K562 (cell line): ENCODE measurements around the gene TBX10. TPM values are rescaled to one million over a fixed set of nuclear protein-coding genes. Genes with fewer than 3 reads are reported as not detected.

Experiments
- ATAC-seq: fragments of 200-7000 bp; cut with Tn5 transposase; 3 replicates; pipeline ENCODE4 v1.9.1; 2020; ENCODE audit warnings: moderate library complexity
- BruUV-seq: library from RNA; stranded (reverse); fragments of 400-500 nt; replicated peaks from 2 replicates; lab custom pipeline; 2021; lab: Mats Ljungman, UMichigan
- CTCF ChIA-PET: fragments of 300-600 bp; formaldehyde crosslinking; extraction: SDS; loops from one replicate; lab custom pipeline; 2021; ENCODE audit warnings: low intra/inter-chr PET ratio; lab: Yijun Ruan, JAX
- POLR2A ChIA-PET: fragments of 300-600, 350-650 bp; sonication (Branson Sonifier 250); formaldehyde crosslinking; extraction: SDS; loops from one replicate; lab custom pipeline; 2021; ENCODE audit warnings: antibody characterized with exemption, inconsistent platforms; lab: Yijun Ruan, JAX
- DNase-seq, 4 experiments: peaks; one replicate each; pipeline versions ENCODE4 v3.0.0 to v3.0.0-alpha.2; 2011 to 2018; ENCODE audit warnings: low spot score in 3 of 4, mixed read lengths in 3 of 4; ENCODE audit errors: extremely low read depth in 1 of 4
- FAIRE-seq: peaks from 2 replicates; lab custom pipeline; 2011; peaks lifted over from hg19 to GRCh38; lab: Jason Lieb, UNC
- H2AFZ ChIP-seq: 2 replicates; pipeline ENCODE4 v1.6.0; 2011; ENCODE audit warnings: low read depth, low read length, control low read depth, inconsistent platforms
- H3K27ac ChIP-seq: fragments of 200-600 bp; 3 replicates; pipeline ENCODE4 v1.8.0; 2011; ENCODE audit warnings: low read depth, mild to moderate bottlenecking, control low read depth, inconsistent platforms, low read length, moderate library complexity, mixed read lengths; ENCODE audit errors: extremely low read depth
- H3K27me3 ChIP-seq, 2 experiments: fragments of 300-600 bp in 1 of 2; 2 replicates in 1 of 2; 3 replicates in 1 of 2; pipeline versions ENCODE4 v1.6.0 to v1.8.0; 2011; ENCODE audit warnings: inconsistent platforms in 2 of 2, low read length in 2 of 2, mild to moderate bottlenecking in 1 of 2, mixed read lengths in 1 of 2, moderate library complexity in 1 of 2; ENCODE audit not compliant: control insufficient read depth in 2 of 2, insufficient read depth in 2 of 2
- H3K36me3 ChIP-seq: fragments of 300-600 bp; 3 replicates; pipeline ENCODE4 v1.8.0; 2011; ENCODE audit warnings: mild to moderate bottlenecking, low read length, inconsistent platforms; ENCODE audit not compliant: control insufficient read depth, insufficient read depth
- H3K4me1 ChIP-seq, 2 experiments: fragments of 200-600 bp in 1 of 2; replicated peaks in 1 of 2; 2 replicates in 1 of 2; 3 replicates in 1 of 2; pipeline versions ENCODE4 v1.5.1 to v1.8.0; 2011; ENCODE audit warnings: inconsistent platforms in 2 of 2, low read length in 2 of 2, mild to moderate bottlenecking in 1 of 2, mixed read lengths in 1 of 2, moderate library complexity in 1 of 2; ENCODE audit not compliant: control insufficient read depth in 2 of 2, insufficient read depth in 2 of 2
- H3K4me2 ChIP-seq: 2 replicates; pipeline ENCODE4 v1.6.1; 2011; ENCODE audit warnings: low read length, control low read depth, inconsistent platforms, mixed read lengths; ENCODE audit not compliant: insufficient read depth
- H3K4me3 ChIP-seq: fragments of 200-600 bp; sonication (generic), shearing (Covaris generic); 2 replicates; pipeline ENCODE4 v1.5.1; 2016; ENCODE audit warnings: control low read depth, inconsistent platforms
- H3K79me2 ChIP-seq: fragments of 200-600 bp; 3 replicates; pipeline ENCODE4 v1.8.0; 2011; ENCODE audit warnings: low read length, inconsistent platforms; ENCODE audit not compliant: control insufficient read depth, insufficient read depth
- H3K9ac ChIP-seq, 2 experiments: 2 replicates each; pipeline versions ENCODE4 v1.6.0 to v1.6.1; 2011; ENCODE audit warnings: low read depth in 2 of 2, low read length in 2 of 2, control low read depth in 1 of 2, inconsistent platforms in 1 of 2, mild to moderate bottlenecking in 1 of 2, mixed read lengths in 1 of 2; ENCODE audit not compliant: insufficient read depth in 1 of 2
- H3K9me1 ChIP-seq: one replicate; pipeline ENCODE4 v1.6.0; 2011; ENCODE audit warnings: inconsistent platforms, mild to moderate bottlenecking, low read length, moderate library complexity; ENCODE audit not compliant: control insufficient read depth, insufficient read depth
- H3K9me3 ChIP-seq: replicated peaks from 2 replicates; pipeline ENCODE4 v1.5.1; 2011; ENCODE audit warnings: low read depth, low read length, inconsistent platforms; ENCODE audit not compliant: control insufficient read depth, insufficient read depth
- H4K20me1 ChIP-seq: replicated peaks from 2 replicates; pipeline ENCODE4 v1.6.1; 2011; ENCODE audit warnings: low read length, inconsistent platforms, mixed read lengths; ENCODE audit not compliant: control insufficient read depth, insufficient read depth
- HLTF ChIP-seq: fragments of 450-650 bp; IDR thresholded peaks from 2 replicates; pipeline ENCODE4 v1.6.1; 2016
- IRF2 ChIP-seq: sonication (generic); formaldehyde crosslinking; IDR thresholded peaks from 2 replicates; pipeline ENCODE4 v1.8.1; 2022; ENCODE audit warnings: mild to moderate bottlenecking, missing genetic modification reagents
- MITF ChIP-seq: IDR thresholded peaks from 2 replicates; pipeline ENCODE4 v1.6.1; 2014; ENCODE audit warnings: antibody characterized with exemption
- MLLT1 ChIP-seq, 2 experiments: fragments of 450-650 bp; IDR thresholded peaks; 2 replicates each; pipeline ENCODE4 v1.6.1; 2016
- ZBTB17 ChIP-seq: fragments of 450-650 bp; formaldehyde crosslinking; IDR thresholded peaks from 2 replicates; pipeline ENCODE4 v1.4.0; 2020; ENCODE audit warnings: mild to moderate bottlenecking
- ZNF609 ChIP-seq: sonication (generic); formaldehyde crosslinking; IDR thresholded peaks from 2 replicates; pipeline ENCODE4 v1.8.1; 2023; ENCODE audit warnings: missing genetic modification reagents, mild to moderate bottlenecking, borderline replicate concordance
- WGBS: fragments of 100-300 bp; shearing (Covaris generic); methylation state at CpG from one replicate; pipeline ENCODE4 v1.1.6; 2016; ENCODE audit warnings: low coverage, mixed read lengths; ENCODE audit not compliant: insufficient coverage; ENCODE audit errors: missing lambda C conversion rate; 5-methylcytosine and 5-hydroxymethylcytosine counted together
- in situ Hi-C: fragments of 300-500 bp; cut with MboI; formaldehyde crosslinking; loops from 4 replicates; pipeline ENCODE4 v1.15.0; 2018; ENCODE audit warnings: inconsistent platforms, mixed read lengths
- intact Hi-C: fragments of 100-400 bp; cut with micrococcal nuclease; formaldehyde crosslinking; loops from 2 replicates; pipeline ENCODE4 v1.14.2; 2022
- polyA plus RNA-seq, 8 experiments: library from polyadenylated mRNA; depleted of rRNA in 4 of 8; stranded (reverse) in 5 of 8; unstranded in 3 of 8; fragments of >200 nt; fragmentation: Nextera tagmentation in 2 of 8; fragmentation: Illumina TruSeq in 1 of 8; extraction: Ambion mirVana in 2 of 8; extraction: Trizol in 1 of 8; gene quantifications; 2 replicates each; pipeline versions ENCODE4 v1.2.1 to v1.2.3, GENCODE V29; 2011 to 2014; ENCODE audit warnings: inconsistent platforms in 1 of 8, missing spikeins in 1 of 8
- total RNA-seq, 7 experiments: library from RNA; depleted of rRNA in 6 of 7; stranded (reverse); fragments of >200 nt in 6 of 7; fragmentation: Illumina TruSeq in 2 of 7; extraction: Trizol in 2 of 7; gene quantifications; 2 replicates each; pipeline versions ENCODE4 v1.2.1 to v1.2.3, GENCODE V29; 2011 to 2021; ENCODE audit warnings: low replicate concordance in 1 of 7

TBX10 gene
- total and polyA plus RNA-seq, 9 of the 15 experiments (the other 6 are each of a cell fraction or from before 2014, with no cell fraction given): not detected

- Histone ChIP-seq H3K36me3 (peaks cover 42% of the 10 kb centered on the region), H3K27ac (peak within 1 kb of the TSS; percentile 83), H3K9ac (peak within 1 kb of the TSS; percentile 90 to 99), H2AFZ (peak within 1 kb of the TSS; percentile 86), H4K20me1 (no peaks in the 10 kb centered on the region; the same call in 1 of the 2 replicates), H3K27me3 (no peaks in the 10 kb centered on the region), H3K9me1 (no peaks in the 10 kb centered on the region), H3K9me3 (peaks cover 4% of the 10 kb centered on the region), H3K4me1 (peaks cover 28 to 63% of the 10 kb centered on the region in 2 experiments), H3K4me3 (peak within 1 kb of the TSS; percentile 99), H3K79me2 (peaks cover 36% of the 10 kb centered on the region), H3K4me2 (peak within 1 kb of the TSS; percentile 96)
- peak; percentile 83 for FAIRE-seq
- POLR2A ChIA-PET: interaction anchor here (1.0 to 1.6 kb wide), 5 partner anchors 11 to 19 kb away, joined by 4 to 6 read pairs (median 4); no protein-coding TSS in a partner anchor
- DNase-seq: peak; percentile 88 to 98 (median 92)
- intact Hi-C loops (loop anchor here (5.0 kb wide), 1 partner anchor 34 kb away; no protein-coding TSS in a partner anchor), in situ Hi-C loops (no loop called here)
- CTCF ChIA-PET: interaction anchor here (0.9 kb wide), 1 partner anchor 23 kb away, joined by 4 read pairs; the partner anchor contains the start of gene NUDT8
- BruUV-seq: no TSS peak
- ATAC-seq: peak; percentile 97
- WGBS: under 1% methylated on average over 60 of the region's 69 CpGs
- TF ChIP-seq HLTF (no peak), ZBTB17 (CRISPR knock-in tag) (no peak; the same call in 1 of the 2 replicates), MLLT1 (IDR thresholded peaks at IDR 0.05) (peak; percentile 72 to 77), ZNF609 (0 out of 2 replicates have a peak, but pooled peaks have one; percentile 15), IRF2 (CRISPR knock-in tag) (no peak), MITF (peak; percentile 76; the same call in 1 of the 2 replicates)
Measured at GRCh38 chr11:67606492-67607295, 32.9 kb downstream of the TBX10 start, which contains the start of gene NDUFV1. NDUFV1 (plus strand) TSS chr11:67606936; CDS start chr11:67607005, 69 bp downstream.
